ENCODE data around the gene MACROD2.

DNA sequence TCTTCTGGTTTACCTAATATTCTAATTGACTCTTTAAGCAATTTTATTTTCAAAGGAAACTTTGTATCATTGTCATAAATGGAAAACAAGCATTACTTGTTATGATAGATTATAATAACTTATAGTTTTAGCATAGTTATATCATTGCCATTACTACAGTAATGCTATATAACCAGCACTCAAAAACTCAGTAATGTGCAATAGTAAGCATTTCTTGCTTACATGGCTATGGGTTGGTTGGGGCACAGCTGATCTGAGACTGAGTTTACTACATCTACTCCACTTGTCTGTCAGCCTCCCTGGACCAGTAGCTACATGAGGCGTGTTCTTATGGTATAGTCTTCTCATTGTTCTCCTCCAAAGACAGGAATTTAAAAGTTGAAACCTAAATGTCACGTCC, 1427.7 kb downstream of the MACROD2 start:
- TF ChIP-seq, protein P1, sequence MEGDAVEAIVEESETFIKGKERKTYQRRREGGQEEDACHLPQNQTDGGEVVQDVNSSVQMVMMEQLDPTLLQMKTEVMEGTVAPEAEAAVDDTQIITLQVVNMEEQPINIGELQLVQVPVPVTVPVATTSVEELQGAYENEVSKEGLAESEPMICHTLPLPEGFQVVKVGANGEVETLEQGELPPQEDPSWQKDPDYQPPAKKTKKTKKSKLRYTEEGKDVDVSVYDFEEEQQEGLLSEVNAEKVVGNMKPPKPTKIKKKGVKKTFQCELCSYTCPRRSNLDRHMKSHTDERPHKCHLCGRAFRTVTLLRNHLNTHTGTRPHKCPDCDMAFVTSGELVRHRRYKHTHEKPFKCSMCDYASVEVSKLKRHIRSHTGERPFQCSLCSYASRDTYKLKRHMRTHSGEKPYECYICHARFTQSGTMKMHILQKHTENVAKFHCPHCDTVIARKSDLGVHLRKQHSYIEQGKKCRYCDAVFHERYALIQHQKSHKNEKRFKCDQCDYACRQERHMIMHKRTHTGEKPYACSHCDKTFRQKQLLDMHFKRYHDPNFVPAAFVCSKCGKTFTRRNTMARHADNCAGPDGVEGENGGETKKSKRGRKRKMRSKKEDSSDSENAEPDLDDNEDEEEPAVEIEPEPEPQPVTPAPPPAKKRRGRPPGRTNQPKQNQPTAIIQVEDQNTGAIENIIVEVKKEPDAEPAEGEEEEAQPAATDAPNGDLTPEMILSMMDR (IDR thresholded peaks at IDR 0.05), result no peak
- no peak for TF ChIP-seq POLR2A (IDR thresholded peaks at IDR 0.05)
